Activated naive CD8-positive, alpha-beta T cell treated with anti-CD3 and anti-CD28 coated beads, Interleukin-2, amount 10 ng/mL, durations not matched to agents 7 days and 5 days (primary cell): ENCODE data around the gene AEBP2. TPM values are rescaled to one million over a fixed set of nuclear protein-coding genes. Genes with fewer than 3 reads are reported as not detected.
"Not testable (repeated sequence)": the region's sequence is repeated elsewhere in the genome, so short reads cannot be mapped to it uniquely, and the experiment has no call there.

ENCODE experiments used
- ATAC-seq: fragments of 150-1000 bp; cut with Tn5 transposase; one replicate; pipeline ENCODE4 v1.10.0; 2021; ENCODE audit warnings: low read depth, moderate library complexity
- POLR2A ChIA-PET: fragments of 350-600 bp; sonication (Branson Sonifier 250); formaldehyde crosslinking; loops from one replicate; lab custom pipeline; 2021; ENCODE audit warnings: antibody characterized with exemption; lab: Charles Lee
- DNase-seq: peaks from one replicate; pipeline ENCODE4 v3.0.0; 2021
- H3K27ac Mint-ChIP-seq: one replicate; pipeline ENCODE4 v1.8.0; 2022; ENCODE audit warnings: mild to moderate bottlenecking, mixed read lengths
- H3K27me3 Mint-ChIP-seq: one replicate; pipeline ENCODE4 v1.8.0; 2022; ENCODE audit warnings: mild to moderate bottlenecking, moderate library complexity, mixed read lengths
- H3K36me3 Mint-ChIP-seq: one replicate; pipeline ENCODE4 v1.8.0; 2021; ENCODE audit warnings: mild to moderate bottlenecking, mixed read lengths
- H3K4me1 Mint-ChIP-seq: one replicate; pipeline ENCODE4 v1.8.0; 2021; ENCODE audit warnings: mixed read lengths
- H3K4me3 Mint-ChIP-seq: one replicate; pipeline ENCODE4 v1.8.0; 2022; ENCODE audit warnings: mild to moderate bottlenecking, moderate library complexity, mixed read lengths
- H3K9me3 Mint-ChIP-seq: one replicate; pipeline ENCODE4 v1.8.0; 2021; ENCODE audit warnings: mixed read lengths
- total RNA-seq, 2 experiments: library from RNA; stranded (reverse); gene quantifications; one replicate each; pipeline ENCODE4 v1.2.3, GENCODE V29; 2021

AEBP2 gene, protein sequence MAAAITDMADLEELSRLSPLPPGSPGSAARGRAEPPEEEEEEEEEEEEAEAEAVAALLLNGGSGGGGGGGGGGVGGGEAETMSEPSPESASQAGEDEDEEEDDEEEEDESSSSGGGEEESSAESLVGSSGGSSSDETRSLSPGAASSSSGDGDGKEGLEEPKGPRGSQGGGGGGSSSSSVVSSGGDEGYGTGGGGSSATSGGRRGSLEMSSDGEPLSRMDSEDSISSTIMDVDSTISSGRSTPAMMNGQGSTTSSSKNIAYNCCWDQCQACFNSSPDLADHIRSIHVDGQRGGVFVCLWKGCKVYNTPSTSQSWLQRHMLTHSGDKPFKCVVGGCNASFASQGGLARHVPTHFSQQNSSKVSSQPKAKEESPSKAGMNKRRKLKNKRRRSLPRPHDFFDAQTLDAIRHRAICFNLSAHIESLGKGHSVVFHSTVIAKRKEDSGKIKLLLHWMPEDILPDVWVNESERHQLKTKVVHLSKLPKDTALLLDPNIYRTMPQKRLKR
- total RNA-seq, result 10 to 100 TPM; 60.3 to 62.7 TPM

DNA sequence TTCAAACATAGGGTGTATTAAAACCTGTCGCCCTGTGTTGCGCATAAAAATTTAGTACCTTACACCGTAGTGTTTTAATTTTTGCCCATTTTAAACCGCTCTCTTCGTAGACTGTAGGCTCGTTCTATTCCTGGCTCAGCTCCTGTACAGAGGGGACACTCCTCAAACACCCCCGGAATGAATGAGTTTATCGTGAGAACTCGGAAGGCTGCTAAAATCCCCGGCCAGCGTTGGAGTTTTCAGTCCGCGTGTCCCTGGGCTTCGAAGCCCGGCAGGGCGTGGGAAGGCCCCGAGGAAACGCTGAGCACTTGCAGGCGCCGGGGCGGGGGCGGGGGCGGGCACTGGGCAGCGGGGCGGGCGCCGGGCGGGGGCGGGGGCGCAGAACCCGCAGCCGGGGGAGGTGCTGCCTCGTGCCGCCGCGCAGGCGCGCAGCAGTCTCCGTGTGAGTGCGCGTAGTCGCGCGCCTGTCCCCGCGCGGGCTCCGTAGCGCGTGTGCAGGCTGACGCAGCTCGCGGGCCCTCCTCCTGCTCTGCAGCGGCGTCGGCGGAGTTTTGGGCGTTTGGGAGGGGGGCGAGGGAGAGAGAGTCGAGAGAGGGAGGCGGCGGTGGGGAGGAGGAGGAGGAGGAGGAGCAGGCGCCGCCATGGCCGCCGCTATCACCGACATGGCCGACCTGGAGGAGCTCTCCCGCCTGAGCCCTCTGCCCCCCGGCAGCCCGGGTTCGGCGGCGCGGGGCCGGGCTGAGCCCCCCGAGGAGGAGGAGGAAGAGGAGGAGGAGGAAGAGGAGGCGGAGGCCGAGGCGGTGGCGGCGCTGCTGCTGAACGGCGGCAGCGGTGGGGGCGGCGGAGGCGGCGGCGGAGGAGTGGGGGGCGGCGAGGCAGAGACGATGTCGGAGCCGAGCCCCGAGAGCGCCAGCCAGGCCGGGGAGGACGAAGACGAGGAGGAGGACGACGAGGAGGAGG is at the start of gene AEBP2:
AEBP2 (plus strand) TSS at position 434 of the 960 bp plus-strand sequence; CDS start at position 642, 208 bp downstream.
- no peaks in the 10 kb centered on the region for H3K27me3 Mint-ChIP-seq
- POLR2A ChIA-PET, result interaction anchor here (0.7 to 1.9 kb wide), 6 partner anchors 8 to 38 kb away, joined by 3 to 9 read pairs (median 5); no protein-coding TSS in a partner anchor
- H3K4me1 Mint-ChIP-seq, result peaks cover 41% of the 10 kb centered on the region

DNA sequence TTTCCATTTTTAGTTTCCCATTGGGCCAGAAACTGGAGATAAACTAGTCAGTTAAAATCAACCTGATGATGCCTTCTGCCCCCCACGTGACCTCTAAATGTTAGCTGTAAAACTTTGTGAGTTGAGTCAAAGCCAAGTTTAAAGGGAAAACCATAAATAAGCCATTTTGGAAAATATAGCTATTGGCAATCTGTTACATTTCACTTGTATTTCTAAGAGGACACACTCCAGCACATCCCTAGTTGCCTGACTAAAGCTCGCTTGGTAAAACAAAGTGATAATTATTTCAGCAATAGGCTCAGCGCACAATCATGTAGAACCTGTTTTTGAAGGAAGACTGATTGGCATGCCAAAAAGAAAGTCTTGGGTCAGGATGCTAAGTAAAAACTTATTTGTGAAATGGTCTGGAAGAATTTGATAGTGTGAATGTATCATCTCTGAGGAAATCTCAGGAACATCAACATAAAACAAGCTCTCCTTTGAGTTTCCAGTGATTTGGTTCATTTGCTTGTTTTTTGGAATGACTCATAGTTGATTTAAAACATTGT is 49.2 kb upstream of the AEBP2 start:
- Mint-ChIP-seq H3K36me3 (no peaks in the 10 kb centered on the region), H3K9me3 (no peaks in the 10 kb centered on the region), H3K4me1 (no peaks in the 10 kb centered on the region), H3K4me3 (no peak overlapping the region), H3K27ac (no peak overlapping the region), H3K27me3 (peaks cover 1% of the 10 kb centered on the region)
- no peak for ATAC-seq
- POLR2A ChIA-PET, result interaction anchor here (0.6 kb wide), 1 partner anchor 9 kb away, joined by 3 read pairs; no protein-coding TSS in a partner anchor
- no peak for DNase-seq

More for the DNA sequence above, at the start of gene AEBP2:
- H3K9me3 Mint-ChIP-seq, result peaks cover 2% of the 10 kb centered on the region
- H3K27ac Mint-ChIP-seq, result peak within 1 kb of the TSS; percentile 97
- ATAC-seq, result peak; percentile 90
- peaks cover 30% of the 10 kb centered on the region for H3K36me3 Mint-ChIP-seq
- peak within 1 kb of the TSS; percentile 97 for H3K4me3 Mint-ChIP-seq
- peak; percentile 89 for DNase-seq

DNA sequence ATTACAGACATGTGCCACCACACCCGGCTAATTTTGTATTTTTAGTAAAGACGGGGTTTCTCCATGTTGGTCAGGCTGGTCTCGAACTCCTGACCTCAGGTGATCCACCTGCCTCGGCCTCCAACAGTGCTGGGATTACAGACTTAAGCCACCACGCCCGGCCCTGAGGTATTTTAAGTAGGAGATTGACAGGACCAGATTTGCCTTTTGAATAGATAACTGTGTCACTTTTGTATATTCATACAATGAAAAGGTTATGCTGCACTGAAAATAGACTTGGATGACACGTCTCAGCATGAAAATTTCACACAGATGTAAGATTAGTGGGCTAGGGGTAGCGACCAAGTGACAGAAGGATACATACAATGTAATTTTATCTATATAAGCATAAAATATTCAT is 46.6 kb upstream of the AEBP2 start:
- H3K9me3 Mint-ChIP-seq, H3K27me3 Mint-ChIP-seq, H3K36me3 Mint-ChIP-seq, DNase-seq, POLR2A ChIA-PET, H3K4me3 Mint-ChIP-seq, ATAC-seq, H3K27ac Mint-ChIP-seq, H3K4me1 Mint-ChIP-seq: not testable (repeated sequence)

DNA sequence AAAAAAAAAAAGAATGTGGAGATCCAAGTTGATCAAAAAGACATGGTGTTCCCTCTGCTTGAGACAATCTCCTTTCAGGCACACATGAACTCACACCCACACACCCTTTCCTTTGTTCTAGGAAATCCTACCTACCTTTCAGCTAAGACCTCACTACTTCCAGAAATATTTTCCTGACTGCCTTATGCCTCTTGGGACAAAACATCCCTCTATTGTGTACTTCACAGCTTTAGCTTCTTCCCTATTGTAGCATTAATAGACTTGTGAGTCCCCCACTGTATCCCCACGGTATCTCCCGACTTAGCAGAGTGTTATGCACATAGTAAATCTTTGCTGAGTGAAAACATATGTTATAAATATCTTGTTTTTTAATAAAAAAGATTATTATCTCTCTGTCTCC is 44.9 kb upstream of the AEBP2 start:
- no peak overlapping the region for H3K27ac Mint-ChIP-seq

DNA sequence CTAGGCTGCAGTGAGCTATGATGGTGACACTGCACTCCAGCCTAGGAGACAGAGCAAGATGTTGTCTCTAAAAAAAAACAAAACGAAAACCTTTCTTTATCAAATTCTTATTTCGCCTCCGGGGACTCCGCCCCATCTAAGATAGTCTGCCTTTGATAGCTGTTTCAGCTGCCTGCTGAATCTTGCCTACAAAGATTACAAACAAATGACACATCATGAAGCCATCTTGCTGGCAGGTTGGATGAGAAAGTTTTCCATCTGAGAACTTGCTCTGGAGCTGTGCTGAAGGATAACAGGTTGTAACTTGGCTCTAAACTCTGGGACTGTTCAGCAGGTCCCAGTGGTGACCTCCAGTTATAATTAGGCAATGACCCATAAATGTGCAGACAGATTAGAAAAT is 41.8 kb upstream of the AEBP2 start:
- Mint-ChIP-seq H3K36me3 (peaks cover 2% of the 10 kb centered on the region), H3K27me3 (no peaks in the 10 kb centered on the region), H3K4me3 (no peak overlapping the region), H3K4me1 (peaks cover 3% of the 10 kb centered on the region), H3K9me3 (peaks cover 2% of the 10 kb centered on the region), H3K27ac (no peak overlapping the region)
- no peak for DNase-seq
- POLR2A ChIA-PET, result no interaction called here
- no peak for ATAC-seq

More for the DNA sequence above, 44.9 kb upstream of the AEBP2 start:
- Mint-ChIP-seq H3K9me3 (peaks cover 2% of the 10 kb centered on the region), H3K36me3 (peaks cover 2% of the 10 kb centered on the region), H3K27me3 (peaks cover 1% of the 10 kb centered on the region), H3K4me1 (no peaks in the 10 kb centered on the region), H3K4me3 (no peak overlapping the region)
- ATAC-seq (no peak), DNase-seq (no peak)
- POLR2A ChIA-PET, result no interaction called here

DNA sequence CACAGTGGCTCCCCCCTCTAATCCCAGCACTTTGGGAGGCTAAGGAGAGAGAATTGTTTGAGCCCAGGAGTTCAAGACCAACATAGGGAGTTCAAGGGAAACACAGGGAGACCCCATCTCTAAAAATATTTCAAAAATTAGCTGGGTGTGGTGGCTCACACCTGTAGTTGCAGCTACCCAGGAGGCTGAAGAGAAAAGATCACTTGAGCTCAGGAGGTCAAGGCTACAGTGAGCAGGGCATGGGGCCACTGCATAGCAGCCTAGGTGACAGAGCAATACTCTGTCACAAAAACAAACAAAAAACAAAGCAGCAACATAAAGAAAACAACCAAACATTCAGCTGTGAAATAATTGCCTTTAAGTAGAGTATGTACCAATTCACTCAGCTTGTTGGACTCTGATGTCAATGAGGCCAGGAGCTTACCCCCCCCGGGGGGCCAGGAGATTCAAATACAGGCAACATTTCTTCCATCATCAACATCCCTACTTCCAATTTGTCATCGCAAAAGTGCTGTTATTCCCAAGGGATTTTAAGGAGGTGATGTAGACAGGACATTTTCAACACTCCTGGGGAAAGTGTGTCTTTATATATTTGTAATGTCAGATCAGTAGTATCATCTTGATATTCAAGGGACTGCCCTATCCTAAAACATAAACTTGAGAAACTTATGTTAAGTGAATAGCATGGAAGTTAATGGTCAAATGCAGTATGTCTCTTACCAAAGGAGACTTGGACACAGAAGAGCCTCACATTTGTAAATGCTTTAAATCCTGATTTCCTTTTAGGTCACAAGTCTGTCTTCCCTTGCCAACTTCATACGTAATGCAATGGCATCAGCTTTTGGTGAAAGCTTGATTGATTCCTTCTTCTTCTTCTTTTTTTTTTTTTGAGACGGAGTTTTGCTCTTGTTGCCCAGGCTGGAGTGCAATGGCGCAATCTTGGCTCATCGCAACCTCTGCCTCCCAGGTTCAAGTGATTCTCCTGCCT is 40.6 kb upstream of the AEBP2 start:
- ATAC-seq (no peak), DNase-seq (no peak)
- Mint-ChIP-seq H3K36me3 (peaks cover 2% of the 10 kb centered on the region), H3K9me3 (peaks cover 2% of the 10 kb centered on the region), H3K27ac (no peak overlapping the region), H3K27me3 (no peaks in the 10 kb centered on the region), H3K4me3 (no peak overlapping the region), H3K4me1 (peaks cover 9% of the 10 kb centered on the region)
- POLR2A ChIA-PET, result interaction anchor here (0.8 kb wide), 1 partner anchor 9 kb away, joined by 3 read pairs; no protein-coding TSS in a partner anchor

DNA sequence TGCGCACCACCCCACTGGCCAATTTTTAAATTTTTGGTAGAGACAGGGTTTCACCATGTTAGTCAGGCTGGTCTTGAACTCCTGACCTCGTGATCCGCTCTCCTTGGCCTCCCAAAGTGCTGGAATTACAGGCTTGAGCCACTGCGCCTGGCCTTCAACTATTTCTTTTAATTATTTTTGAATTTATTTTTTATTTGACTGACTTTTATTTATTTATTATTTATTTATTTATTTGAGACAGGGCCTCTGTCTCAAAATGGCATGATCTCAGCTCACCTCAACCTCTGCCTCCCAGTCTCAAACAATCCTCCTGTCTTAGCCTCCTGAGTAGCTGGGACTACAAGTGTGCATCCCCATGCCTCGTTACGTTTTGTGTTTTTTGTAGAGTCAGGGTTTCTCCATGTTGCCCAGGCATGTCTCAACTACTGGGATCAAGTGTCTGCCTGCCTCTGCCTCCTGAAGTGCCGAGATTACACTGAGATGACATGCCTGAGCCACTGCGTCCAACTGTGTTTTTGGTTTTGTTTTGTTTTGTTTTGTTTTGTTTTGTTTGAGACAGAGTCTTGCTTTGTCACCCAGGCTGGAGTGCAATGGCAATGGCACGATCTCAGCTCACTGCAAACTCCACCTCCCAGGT is 38.5 kb upstream of the AEBP2 start:
- not testable (repeated sequence) for H3K4me3 Mint-ChIP-seq, H3K27me3 Mint-ChIP-seq, ATAC-seq, DNase-seq, H3K27ac Mint-ChIP-seq, H3K9me3 Mint-ChIP-seq
- Mint-ChIP-seq H3K4me1 (peaks cover 17% of the 10 kb centered on the region), H3K36me3 (peaks cover 12% of the 10 kb centered on the region)
- POLR2A ChIA-PET, result interaction anchor here (1.2 kb wide), 1 partner anchor 39 kb away, joined by 3 read pairs; no protein-coding TSS in a partner anchor

DNA sequence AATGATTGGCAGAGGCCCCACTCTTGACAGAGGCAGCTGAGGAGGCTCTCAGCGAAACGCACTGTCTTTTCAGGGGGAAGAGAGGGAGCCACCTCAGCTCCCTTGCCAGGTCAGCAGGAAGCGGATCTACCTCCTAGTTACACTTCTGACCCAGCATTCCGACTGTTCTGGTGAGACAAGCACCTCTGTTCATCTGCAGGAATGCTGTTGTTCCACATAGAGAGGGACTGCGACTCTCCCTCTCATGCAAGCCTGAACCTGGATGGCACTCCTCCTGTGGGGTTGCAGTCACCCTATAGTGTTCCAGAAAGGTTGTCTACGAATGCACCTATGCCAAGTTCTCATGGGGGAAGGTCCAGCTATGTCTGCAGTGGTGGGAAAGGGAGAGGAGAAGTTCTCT is 37.1 kb upstream of the AEBP2 start:
- H3K36me3 Mint-ChIP-seq, result peaks cover 14% of the 10 kb centered on the region
- ATAC-seq (no peak), DNase-seq (no peak)
- POLR2A ChIA-PET, result interaction anchor here (0.6 to 1.2 kb wide), 3 partner anchors 32 to 38 kb away, joined by 3 to 4 read pairs (median 3); partner anchors contain the start of gene AEBP2
- peaks cover 17% of the 10 kb centered on the region for H3K4me1 Mint-ChIP-seq
- H3K9me3 Mint-ChIP-seq, result peaks cover 8% of the 10 kb centered on the region
- no peak overlapping the region for H3K27ac Mint-ChIP-seq
- H3K4me3 Mint-ChIP-seq, result no peak overlapping the region
- no peaks in the 10 kb centered on the region for H3K27me3 Mint-ChIP-seq

DNA sequence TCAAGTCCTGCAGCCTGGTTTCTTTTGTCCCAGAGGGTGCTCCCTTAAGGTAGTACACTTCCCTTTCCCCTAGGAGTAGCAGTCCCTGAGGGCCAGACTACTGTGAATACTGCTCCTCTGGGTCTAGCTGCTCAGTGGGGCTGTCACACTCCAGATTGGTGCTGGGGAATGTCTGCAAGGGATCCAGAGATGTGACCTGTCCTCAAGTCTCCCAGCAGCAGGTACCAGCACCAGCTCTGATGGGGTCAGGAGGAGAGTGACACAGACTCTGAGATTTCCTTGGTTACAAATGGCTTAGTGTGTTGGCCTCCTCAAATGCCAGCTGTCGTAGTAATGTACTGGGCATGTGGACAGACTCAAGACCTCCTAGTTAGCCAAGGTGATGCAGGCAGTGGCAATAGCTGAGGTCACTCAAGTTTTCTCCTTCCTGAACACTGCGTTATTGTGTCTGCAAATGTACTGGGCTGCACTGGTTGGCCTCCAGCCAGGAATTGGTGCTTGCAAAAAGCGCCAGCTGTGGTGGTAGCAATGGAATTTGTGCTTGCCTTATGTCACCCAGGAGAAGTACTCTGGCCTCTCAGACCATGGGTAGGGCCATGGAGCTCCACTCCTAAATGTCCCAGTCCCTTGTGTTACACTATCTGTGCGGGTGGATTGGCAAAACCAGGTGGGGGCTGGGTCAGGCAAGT is 36.4 kb upstream of the AEBP2 start:
- no peaks in the 10 kb centered on the region for H3K27me3 Mint-ChIP-seq
- H3K4me1 Mint-ChIP-seq, result peaks cover 17% of the 10 kb centered on the region
- H3K27ac Mint-ChIP-seq, result no peak overlapping the region
- ATAC-seq (no peak), DNase-seq (no peak)
- POLR2A ChIA-PET, result interaction anchor here (1.0 kb wide), 1 partner anchor 37 kb away, joined by 3 read pairs; the partner anchor contains the start of gene AEBP2
- H3K4me3 Mint-ChIP-seq, result no peak overlapping the region
- H3K36me3 Mint-ChIP-seq, result peaks cover 14% of the 10 kb centered on the region
- H3K9me3 Mint-ChIP-seq, result peaks cover 8% of the 10 kb centered on the region

DNA sequence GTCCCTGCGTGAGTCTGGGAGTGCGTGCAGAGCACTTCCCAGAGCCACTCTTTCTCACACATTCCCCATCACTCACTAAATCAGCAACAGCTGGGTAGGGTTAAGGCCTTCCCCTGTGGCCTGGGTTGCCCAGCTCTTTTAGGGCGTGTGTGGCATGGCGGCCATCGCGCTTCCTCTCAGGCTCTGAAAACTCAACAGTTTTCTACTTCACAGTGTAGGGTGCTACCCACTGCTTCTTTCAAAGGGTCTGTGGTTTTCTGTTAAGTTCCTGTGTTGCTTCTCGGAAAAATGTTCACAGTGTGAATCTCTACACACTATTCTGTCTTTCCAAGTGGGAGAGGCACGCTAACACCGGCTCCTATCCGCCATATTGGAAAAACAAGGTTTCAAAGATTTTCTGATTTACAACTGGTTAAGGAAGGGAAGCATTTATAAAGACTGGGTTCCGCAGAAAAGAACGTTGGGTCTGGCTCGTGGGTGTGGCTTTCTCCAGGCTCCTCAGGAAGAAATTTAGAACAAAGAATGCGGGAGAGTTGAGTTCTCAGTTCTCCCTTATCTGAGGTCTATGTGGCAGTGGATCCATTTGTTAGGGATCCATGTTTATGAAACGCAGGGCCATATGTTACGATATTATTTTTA is 34.9 kb upstream of the AEBP2 start:
- Mint-ChIP-seq H3K9me3 (peaks cover 8% of the 10 kb centered on the region), H3K27ac (peak overlapping the region; percentile 98), H3K36me3 (peaks cover 14% of the 10 kb centered on the region), H3K27me3 (no peaks in the 10 kb centered on the region), H3K4me1 (peaks cover 20% of the 10 kb centered on the region), H3K4me3 (peak overlapping the region; percentile 76)
- peak; percentile 45 for DNase-seq
- POLR2A ChIA-PET, result interaction anchor here (1.1 kb wide), 1 partner anchor 35 kb away, joined by 9 read pairs; the partner anchor contains the start of gene AEBP2
- ATAC-seq, result peak; percentile 95

DNA sequence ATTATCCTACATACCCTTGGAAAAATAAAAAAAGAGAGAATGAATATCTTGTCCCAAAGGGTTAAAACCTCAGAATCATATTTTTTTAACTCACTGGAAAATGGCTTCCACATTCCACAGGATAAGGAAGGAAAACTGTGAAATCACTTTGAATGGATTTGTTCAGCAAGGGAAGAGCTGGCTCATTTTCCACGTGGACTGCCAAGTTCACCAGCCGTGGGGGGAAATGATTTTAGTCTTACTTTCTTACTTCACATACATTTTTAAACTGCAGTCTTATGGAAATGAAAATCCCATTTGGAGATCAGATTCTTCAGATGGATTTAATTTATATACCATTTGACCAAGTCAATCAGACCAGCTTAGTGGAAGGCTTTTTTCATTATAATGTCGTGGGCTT is 29.9 kb upstream of the AEBP2 start:
- Mint-ChIP-seq H3K36me3 (peaks cover 8% of the 10 kb centered on the region), H3K4me1 (peaks cover 10% of the 10 kb centered on the region), H3K27ac (no peak overlapping the region), H3K27me3 (no peaks in the 10 kb centered on the region), H3K9me3 (peaks cover 4% of the 10 kb centered on the region), H3K4me3 (no peak overlapping the region)
- DNase-seq, result no peak
- POLR2A ChIA-PET, result no interaction called here
- ATAC-seq, result no peak
